Measurements from ENCODE around the gene CCDC24. TPM values are rescaled to one million over a fixed set of nuclear protein-coding genes. Genes with fewer than 3 reads are reported as not detected.

The CCDC24 gene
- total and polyA plus RNA-seq, 10 donors: 3.3 to 25.9 (median 5.6) TPM

GRCh38 chr1:44043176-44044070 is 52.0 kb downstream of the CCDC24 start:
- Histone ChIP-seq H3K4me1 (peaks cover 0 to 12% (median 6%) of the 10 kb centered on the region in 6 donors), H3K9me3 (no peaks in the 10 kb centered on the region), H3K4me3 (no peak overlapping the region), H3K36me3 (no peaks in the 10 kb centered on the region), H3K27me3 (replicated peaks in 1 of 7) (no peaks in the 10 kb centered on the region), H3K27ac (no peak overlapping the region)
- intact Hi-C loops (cut with DNase I; ENCODE audit: low total_unique reads): loop anchor here (10.0 kb wide), 1 partner anchor 509 kb away; the partner anchor contains the start of gene PTPRF
- TF ChIP-seq POLR2AphosphoS5 (IDR thresholded peaks at IDR 0.05) (no peak), POLR2A (IDR thresholded peaks at IDR 0.05) (no peak), CTCF (IDR thresholded peaks at IDR 0.05 in 8 of 11, conservative IDR thresholded peaks at IDR 0.05 in 3 of 11) (no peak)
- 73 to 83% (median 80%) methylated on average over 10 to 16 of the region's 16 CpGs for WGBS, 5 donors
- no peak for DNase-seq

- 75 to 96% (median 91%) methylated on average over 7 of the region's 7 CpGs for WGBS, 5 donors
- no peak overlapping the region for H3K4me3 ChIP-seq
- H3K36me3 ChIP-seq: no peaks in the 10 kb centered on the region
- DNase-seq: no peak
- no peak overlapping the region for H3K27ac ChIP-seq
- no peaks in the 10 kb centered on the region for H3K27me3 ChIP-seq (replicated peaks in 1 of 7)
- intact Hi-C loops (cut with DNase I; ENCODE audit: low total_unique reads): loop anchor here (10.0 kb wide), 1 partner anchor 509 kb away; the partner anchor contains the start of gene PTPRF
- H3K4me1 ChIP-seq: peaks cover 0 to 12% (median 6%) of the 10 kb centered on the region in 6 donors
- no peaks in the 10 kb centered on the region for H3K9me3 ChIP-seq
- TF ChIP-seq POLR2A (IDR thresholded peaks at IDR 0.05): no peak
- TF ChIP-seq POLR2AphosphoS5 (IDR thresholded peaks at IDR 0.05): no peak
Observed at GRCh38 chr1:44044071-44044801, 52.8 kb downstream of the CCDC24 start.

GRCh38 chr1:44045064-44045463 is 53.7 kb downstream of the CCDC24 start:
- WGBS, 5 donors: 72 to 80% (median 74%) methylated on average over 9 of the region's 9 CpGs
- no peak for DNase-seq
- no peaks in the 10 kb centered on the region for H3K36me3 ChIP-seq
- no peaks in the 10 kb centered on the region for H3K27me3 ChIP-seq (replicated peaks in 1 of 7)
- intact Hi-C loops (cut with DNase I; ENCODE audit: low total_unique reads): loop anchor here (10.0 kb wide), 1 partner anchor 510 kb away; the partner anchor contains the start of gene PTPRF
- TF ChIP-seq POLR2A (IDR thresholded peaks at IDR 0.05) (no peak), POLR2AphosphoS5 (IDR thresholded peaks at IDR 0.05) (no peak), CTCF (IDR thresholded peaks at IDR 0.05 in 8 of 11, conservative IDR thresholded peaks at IDR 0.05 in 3 of 11) (no peak)
- H3K9me3 ChIP-seq: no peaks in the 10 kb centered on the region
- no peak overlapping the region for H3K4me3 ChIP-seq
- peaks cover 0 to 12% (median 6%) of the 10 kb centered on the region in 6 donors for H3K4me1 ChIP-seq
- no peak overlapping the region for H3K27ac ChIP-seq

Other genes with a start within 250 kb of the CCDC24 start
- 1 to 10 TPM in 1 of 7 donors, under 1 TPM in 2, not detected in 4; 0.63 to 2.1 (median 0.81) TPM for gene ARTN, start 57.8 kb upstream of the CCDC24 start, total RNA-seq
- gene ARTN, start 57.8 kb upstream of the CCDC24 start, polyA plus RNA-seq: 1 to 10 TPM in 1 of 3 donors, under 1 TPM in 2; 0.35 to 1.2 (median 0.52) TPM
- 10 to 100 TPM; 18.2 to 27.4 (median 22.6) TPM for gene IPO13, start 44.6 kb upstream of the CCDC24 start, total RNA-seq
- 10 to 100 TPM; 10.5 to 19.4 (median 16.4) TPM for gene IPO13, start 44.6 kb upstream of the CCDC24 start, polyA plus RNA-seq
- 10 to 100 TPM; 22.9 to 36.5 (median 26.1) TPM for gene DPH2, start 21.6 kb upstream of the CCDC24 start, total RNA-seq
- gene DPH2, start 21.6 kb upstream of the CCDC24 start, polyA plus RNA-seq: 10 to 100 TPM; 15.7 to 24.6 (median 17.6) TPM
- gene ATP6V0B, start 16.6 kb upstream of the CCDC24 start, total RNA-seq: 100 to 1,000 TPM; 124 to 219 (median 133) TPM
- 100 to 1,000 TPM; 176 to 205 (median 177) TPM for gene ATP6V0B, start 16.6 kb upstream of the CCDC24 start, polyA plus RNA-seq
- 10 to 100 TPM; 11.4 to 23.3 (median 13.2) TPM for gene B4GALT2, start 12.4 kb upstream of the CCDC24 start, total RNA-seq
- gene B4GALT2, start 12.4 kb upstream of the CCDC24 start, polyA plus RNA-seq: 10 to 100 TPM in 1 of 3 donors, 1 to 10 TPM in 2; 7.0 to 13.7 (median 7.7) TPM
- gene SLC6A9, start 39.9 kb downstream of the CCDC24 start, total RNA-seq: 1 to 10 TPM; 1.1 to 6.1 (median 3.0) TPM
- under 1 TPM; 0.26 to 0.86 (median 0.35) TPM for gene SLC6A9, start 39.9 kb downstream of the CCDC24 start, polyA plus RNA-seq
- gene KLF17, start 127.2 kb downstream of the CCDC24 start, total RNA-seq: under 1 TPM in 1 of 7 donors, not detected in 6; 0.26 TPM
- not detected for gene KLF17, start 127.2 kb downstream of the CCDC24 start, polyA plus RNA-seq
- not detected for gene KLF18, start 150.0 kb downstream of the CCDC24 start, total RNA-seq
- gene KLF18, start 150.0 kb downstream of the CCDC24 start, polyA plus RNA-seq: not detected
- gene DMAP1, start 221.9 kb downstream of the CCDC24 start, total RNA-seq: 10 to 100 TPM; 37.8 to 57.2 (median 46.7) TPM
- gene DMAP1, start 221.9 kb downstream of the CCDC24 start, polyA plus RNA-seq: 10 to 100 TPM; 39.7 to 84.6 (median 68.1) TPM